Endothelial cell (in vitro differentiated cells): ENCODE measurements around the gene TRDMT1. TPM values are rescaled to one million over a fixed set of nuclear protein-coding genes. Genes with fewer than 3 reads are reported as not detected.

Source experiments
- DNase-seq: peaks from one replicate; pipeline ENCODE4 v3.0.0; 2021; ENCODE audit warnings: low spot score
- H3K27ac Mint-ChIP-seq: one replicate; pipeline ENCODE4 v1.8.0; 2021; ENCODE audit warnings: mixed read lengths, inconsistent platforms; ENCODE audit not compliant: unreplicated experiment
- H3K27me3 Mint-ChIP-seq: one replicate; pipeline ENCODE4 v1.8.0; 2021; ENCODE audit warnings: mild to moderate bottlenecking, moderate library complexity, mixed read lengths, inconsistent platforms; ENCODE audit not compliant: unreplicated experiment
- H3K36me3 Mint-ChIP-seq: one replicate; pipeline ENCODE4 v1.8.0; 2021; ENCODE audit warnings: mild to moderate bottlenecking, low read depth, mixed read lengths, inconsistent platforms; ENCODE audit not compliant: unreplicated experiment
- H3K4me1 Mint-ChIP-seq: one replicate; pipeline ENCODE4 v1.8.0; 2021; ENCODE audit warnings: mild to moderate bottlenecking, mixed read lengths, inconsistent platforms; ENCODE audit not compliant: unreplicated experiment
- H3K4me3 Mint-ChIP-seq: one replicate; pipeline ENCODE4 v1.8.0; 2021; ENCODE audit warnings: mild to moderate bottlenecking, mixed read lengths, inconsistent platforms; ENCODE audit not compliant: unreplicated experiment
- H3K9me3 Mint-ChIP-seq: one replicate; pipeline ENCODE4 v1.8.0; 2021; ENCODE audit warnings: mixed read lengths, inconsistent platforms; ENCODE audit not compliant: unreplicated experiment
- total RNA-seq: library from RNA; stranded (reverse); fragmentation: NEBNext Ultra II Directional; extraction: Animal tissue kit (Norgen Biotek cat#: 25700); gene quantifications from one replicate; pipeline ENCODE4 v1.2.1, GENCODE V29; 2021; ENCODE audit not compliant: unreplicated experiment
- TF ChIP-seq, protein P1 (sequence below): fragments of 200-600 bp; sonication (generic); IDR thresholded peaks from one replicate; pipeline ENCODE4 v1.5.0; 2021; ENCODE audit warnings: antibody characterized with exemption; ENCODE audit not compliant: unreplicated experiment

TRDMT1 gene
- total RNA-seq, 1 donor from 2014 or later = 17.7 TPM

DNA sequence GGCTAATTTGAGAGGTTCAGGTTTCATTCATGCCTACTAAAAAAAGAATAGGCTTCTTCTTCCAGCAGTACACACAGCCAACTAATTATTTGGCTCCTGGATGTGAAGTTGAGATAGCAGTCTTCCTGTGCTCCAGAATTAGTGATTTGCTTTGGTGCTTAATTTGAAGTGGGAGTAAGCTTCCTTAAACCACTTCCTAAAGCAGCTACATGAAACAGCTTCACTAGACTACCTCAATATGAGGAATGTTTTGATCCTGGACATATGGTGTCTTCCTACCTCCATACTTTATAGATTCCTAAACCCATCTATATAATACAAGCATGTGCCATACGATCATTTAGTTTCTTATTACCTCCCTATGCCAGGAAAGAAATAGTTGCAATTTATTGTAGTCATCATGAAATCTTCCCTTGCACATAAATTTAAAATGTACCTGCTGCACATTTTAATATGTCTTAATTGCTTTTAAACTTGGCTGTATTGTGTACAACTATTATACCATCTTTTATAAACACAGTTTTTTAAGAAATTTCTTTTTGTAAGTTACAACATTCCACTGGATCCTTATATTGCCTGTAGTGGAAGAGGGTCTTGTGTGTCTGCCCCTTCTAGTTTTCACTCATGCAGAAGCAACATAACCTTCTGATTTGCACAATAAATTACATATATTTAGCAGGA, 35.1 kb upstream of the TRDMT1 start:
- H3K4me3 Mint-ChIP-seq = no peak overlapping the region

DNA sequence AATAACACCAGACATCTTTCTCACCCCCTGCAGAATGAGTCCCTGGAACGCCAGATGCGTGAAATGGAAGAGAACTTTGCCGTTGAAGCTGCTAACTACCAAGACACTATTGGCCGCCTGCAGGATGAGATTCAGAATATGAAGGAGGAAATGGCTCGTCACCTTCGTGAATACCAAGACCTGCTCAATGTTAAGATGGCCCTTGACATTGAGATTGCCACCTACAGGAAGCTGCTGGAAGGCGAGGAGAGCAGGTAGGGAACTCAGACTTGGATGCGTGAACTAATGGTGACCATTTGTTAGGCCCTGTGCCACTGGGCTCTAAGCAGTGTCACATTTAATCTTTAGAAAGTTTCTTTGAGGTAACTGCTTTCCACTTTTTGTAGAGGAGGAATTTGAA, 33.7 kb upstream of the TRDMT1 start:
- Mint-ChIP-seq H3K9me3 (no peaks in the 10 kb centered on the region), H3K27me3 (peaks cover 16% of the 10 kb centered on the region), H3K36me3 (peaks cover 54% of the 10 kb centered on the region), H3K4me3 (peak overlapping the region; percentile 87), H3K27ac (peak overlapping the region; percentile 67), H3K4me1 (peaks cover 15% of the 10 kb centered on the region)
- TF ChIP-seq, protein P1, sequence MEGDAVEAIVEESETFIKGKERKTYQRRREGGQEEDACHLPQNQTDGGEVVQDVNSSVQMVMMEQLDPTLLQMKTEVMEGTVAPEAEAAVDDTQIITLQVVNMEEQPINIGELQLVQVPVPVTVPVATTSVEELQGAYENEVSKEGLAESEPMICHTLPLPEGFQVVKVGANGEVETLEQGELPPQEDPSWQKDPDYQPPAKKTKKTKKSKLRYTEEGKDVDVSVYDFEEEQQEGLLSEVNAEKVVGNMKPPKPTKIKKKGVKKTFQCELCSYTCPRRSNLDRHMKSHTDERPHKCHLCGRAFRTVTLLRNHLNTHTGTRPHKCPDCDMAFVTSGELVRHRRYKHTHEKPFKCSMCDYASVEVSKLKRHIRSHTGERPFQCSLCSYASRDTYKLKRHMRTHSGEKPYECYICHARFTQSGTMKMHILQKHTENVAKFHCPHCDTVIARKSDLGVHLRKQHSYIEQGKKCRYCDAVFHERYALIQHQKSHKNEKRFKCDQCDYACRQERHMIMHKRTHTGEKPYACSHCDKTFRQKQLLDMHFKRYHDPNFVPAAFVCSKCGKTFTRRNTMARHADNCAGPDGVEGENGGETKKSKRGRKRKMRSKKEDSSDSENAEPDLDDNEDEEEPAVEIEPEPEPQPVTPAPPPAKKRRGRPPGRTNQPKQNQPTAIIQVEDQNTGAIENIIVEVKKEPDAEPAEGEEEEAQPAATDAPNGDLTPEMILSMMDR = no peak
- no peak for DNase-seq

More for the DNA sequence above, 35.1 kb upstream of the TRDMT1 start:
- no peaks in the 10 kb centered on the region for H3K9me3 Mint-ChIP-seq
- H3K27ac Mint-ChIP-seq = no peak overlapping the region
- H3K27me3 Mint-ChIP-seq = peaks cover 7% of the 10 kb centered on the region
- TF ChIP-seq, protein P1 = no peak
- H3K4me1 Mint-ChIP-seq = peaks cover 13% of the 10 kb centered on the region
- no peak for DNase-seq
- peaks cover 40% of the 10 kb centered on the region for H3K36me3 Mint-ChIP-seq

DNA sequence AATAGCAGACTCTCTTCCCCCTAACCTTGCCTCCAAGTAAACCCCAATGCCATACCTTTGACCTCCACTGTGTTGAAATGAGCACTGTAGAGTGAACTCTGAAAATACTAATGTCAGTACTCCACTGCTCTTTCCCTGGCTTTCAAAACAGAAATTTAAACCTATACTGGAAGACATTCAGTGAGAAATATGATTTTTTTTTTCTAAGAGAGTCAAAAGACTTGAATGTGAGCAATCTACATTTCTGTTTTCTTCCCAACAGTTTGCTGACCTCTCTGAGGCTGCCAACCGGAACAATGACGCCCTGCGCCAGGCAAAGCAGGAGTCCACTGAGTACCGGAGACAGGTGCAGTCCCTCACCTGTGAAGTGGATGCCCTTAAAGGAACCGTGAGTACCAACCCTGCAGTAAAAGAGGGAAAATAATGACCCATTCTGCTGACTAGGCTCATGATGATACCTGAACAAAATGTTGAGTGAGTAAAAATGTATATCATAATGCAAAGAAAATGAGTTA, 33.0 kb upstream of the TRDMT1 start:
- Mint-ChIP-seq H3K36me3 (peaks cover 60% of the 10 kb centered on the region), H3K4me3 (peak overlapping the region; percentile 87), H3K27me3 (peaks cover 21% of the 10 kb centered on the region), H3K4me1 (peaks cover 15% of the 10 kb centered on the region), H3K27ac (peak overlapping the region; percentile 3), H3K9me3 (no peaks in the 10 kb centered on the region)
- DNase-seq = no peak
- TF ChIP-seq, protein P1 = no peak

DNA sequence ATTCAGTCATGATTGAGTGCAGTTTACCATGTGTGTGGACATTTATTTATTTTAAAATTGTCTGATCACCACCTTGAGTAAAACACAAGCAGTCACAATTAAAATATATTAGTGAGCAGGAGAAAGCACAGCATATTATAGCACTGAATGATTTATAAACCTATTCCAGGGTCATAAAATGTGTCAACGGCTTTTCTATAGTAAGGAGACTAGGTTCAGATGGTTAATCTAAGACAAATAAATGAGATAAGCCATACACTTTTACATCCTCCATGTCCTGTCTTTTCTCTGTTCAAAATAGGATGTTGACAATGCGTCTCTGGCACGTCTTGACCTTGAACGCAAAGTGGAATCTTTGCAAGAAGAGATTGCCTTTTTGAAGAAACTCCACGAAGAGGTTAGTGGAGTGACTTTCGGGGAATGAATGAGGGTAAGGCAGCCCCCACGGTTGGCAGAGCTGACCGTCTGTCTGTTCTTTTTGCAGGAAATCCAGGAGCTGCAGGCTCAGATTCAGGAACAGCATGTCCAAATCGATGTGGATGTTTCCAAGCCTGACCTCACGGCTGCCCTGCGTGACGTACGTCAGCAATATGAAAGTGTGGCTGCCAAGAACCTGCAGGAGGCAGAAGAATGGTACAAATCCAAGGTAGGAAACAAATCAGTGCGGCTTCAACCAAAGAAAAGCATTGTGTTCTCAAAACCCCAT, 32.0 kb upstream of the TRDMT1 start:
- H3K36me3 Mint-ChIP-seq = peaks cover 60% of the 10 kb centered on the region
- TF ChIP-seq, protein P1 = no peak
- no peak for DNase-seq
- no peak overlapping the region for H3K27ac Mint-ChIP-seq
- H3K9me3 Mint-ChIP-seq = no peaks in the 10 kb centered on the region
- H3K4me1 Mint-ChIP-seq = peaks cover 19% of the 10 kb centered on the region
- peak overlapping the region; percentile 57 for H3K4me3 Mint-ChIP-seq
- H3K27me3 Mint-ChIP-seq = peaks cover 29% of the 10 kb centered on the region
